Liver (tissue), 9 donors: Measurements from ENCODE around the gene FCRL6. TPM values are rescaled to one million over a fixed set of nuclear protein-coding genes. Genes with fewer than 3 reads are reported as not detected.

Experiments used
- DNase-seq: peaks from one replicate; pipeline ENCODE4 v3.0.0-alpha.2; 2017; ENCODE audit warnings: low spot score
- H3K27ac ChIP-seq, 2 donors: one replicate each; pipeline ENCODE4 v1.7.0; 2013; ENCODE audit warnings: inconsistent platforms in 2 of 2, low read length in 2 of 2, control low read depth in 1 of 2, low read depth in 1 of 2, mild to moderate bottlenecking in 1 of 2
- H3K27me3 ChIP-seq, 4 donors: one replicate each; pipeline versions ENCODE4 v1.6.1 to v1.7.0; 2013; ENCODE audit warnings: low read length in 3 of 4, inconsistent platforms in 1 of 4, mild to moderate bottlenecking in 1 of 4, moderate library complexity in 1 of 4; ENCODE audit not compliant: control insufficient read depth in 4 of 4, insufficient read depth in 4 of 4
- H3K36me3 ChIP-seq, 4 donors: one replicate each; pipeline versions ENCODE4 v1.6.1 to v1.7.0; 2013; ENCODE audit warnings: low read length in 3 of 4, mild to moderate bottlenecking in 3 of 4, low read depth in 1 of 4, moderate library complexity in 1 of 4; ENCODE audit not compliant: control insufficient read depth in 4 of 4, insufficient read depth in 3 of 4
- H3K4me1 ChIP-seq, 4 donors: one replicate each; pipeline versions ENCODE4 v1.6.1 to v1.7.0; 2013; ENCODE audit warnings: low read length in 3 of 4, mild to moderate bottlenecking in 3 of 4, moderate library complexity in 1 of 4; ENCODE audit not compliant: control insufficient read depth in 4 of 4, insufficient read depth in 4 of 4
- H3K4me3 ChIP-seq, 3 donors: one replicate each; pipeline versions ENCODE4 v1.6.1 to v1.7.0; 2013; ENCODE audit warnings: low read length in 3 of 3, control low read depth in 1 of 3, low read depth in 1 of 3, mild to moderate bottlenecking in 1 of 3
- H3K9ac ChIP-seq, 2 donors: one replicate each; pipeline ENCODE4 v1.7.0; 2013; ENCODE audit warnings: low read length in 2 of 2, mild to moderate bottlenecking in 2 of 2, moderate library complexity in 2 of 2, control low read depth in 1 of 2, low read depth in 1 of 2
- H3K9me3 ChIP-seq, 4 donors: one replicate each; pipeline versions ENCODE4 v1.6.1 to v1.7.0; 2013; ENCODE audit warnings: low read length in 3 of 4; ENCODE audit not compliant: control insufficient read depth in 4 of 4
- EGR1 ChIP-seq, 2 donors: IDR thresholded peaks; 2 replicates each; pipeline ENCODE4 v1.6.1; 2016 to 2018; ENCODE audit warnings: antibody characterized with exemption in 2 of 2, low read depth in 2 of 2
- FOXA1 ChIP-seq: IDR thresholded peaks from 2 replicates; pipeline ENCODE4 v1.6.1; 2016; ENCODE audit warnings: antibody characterized with exemption
- FOXA2 ChIP-seq: IDR thresholded peaks from 2 replicates; pipeline ENCODE4 v1.6.1; 2016; ENCODE audit warnings: antibody characterized with exemption
- GABPA ChIP-seq, 2 donors: IDR thresholded peaks in 1 of 2; conservative IDR thresholded peaks in 1 of 2; 2 replicates each; pipeline ENCODE4 v1.6.1; 2016; ENCODE audit warnings: antibody characterized with exemption in 2 of 2, mild to moderate bottlenecking in 1 of 2, moderate library complexity in 1 of 2
- HNF4A ChIP-seq, 2 donors: conservative IDR thresholded peaks; 2 replicates each; pipeline ENCODE4 v1.6.1; 2016; ENCODE audit warnings: antibody characterized with exemption in 2 of 2, mild to moderate bottlenecking in 2 of 2
- HNF4G ChIP-seq: IDR thresholded peaks from 2 replicates; pipeline ENCODE4 v1.6.1; 2016; ENCODE audit warnings: antibody characterized with exemption
- JUND ChIP-seq, 2 donors: IDR thresholded peaks; 2 replicates each; pipeline ENCODE4 v1.6.1; 2016; ENCODE audit warnings: antibody characterized with exemption in 2 of 2
- RAD21 ChIP-seq, 2 donors: IDR thresholded peaks; 2 replicates each; pipeline ENCODE4 v1.6.1; 2016; ENCODE audit warnings: antibody characterized with exemption in 2 of 2, mild to moderate bottlenecking in 2 of 2
- RXRA ChIP-seq, 2 donors: IDR thresholded peaks; 2 replicates each; pipeline ENCODE4 v1.6.1; 2017 to 2018; ENCODE audit warnings: antibody characterized with exemption in 2 of 2, mild to moderate bottlenecking in 1 of 2
- SP1 ChIP-seq: IDR thresholded peaks from 2 replicates; pipeline ENCODE4 v1.6.1; 2018; ENCODE audit warnings: antibody characterized with exemption, mild to moderate bottlenecking
- TAF1 ChIP-seq: conservative IDR thresholded peaks from 2 replicates; pipeline ENCODE4 v1.6.1; 2016; ENCODE audit warnings: antibody characterized with exemption, mild to moderate bottlenecking
- YY1 ChIP-seq: IDR thresholded peaks from 2 replicates; pipeline ENCODE4 v1.6.1; 2016; ENCODE audit warnings: antibody characterized with exemption, mild to moderate bottlenecking
- WGBS: extraction: QIAGEN DNeasy Blood & Tissue Kit; methylation state at CpG from one replicate; pipeline ENCODE4 v1.1.7; 2013; 5-methylcytosine and 5-hydroxymethylcytosine counted together
- polyA plus RNA-seq, 2 donors: library from polyadenylated mRNA; stranded (reverse) in 1 of 2; unstranded in 1 of 2; fragments of 200-250 nt in 1 of 2; fragments of >200 nt in 1 of 2; fragmentation: Nextera tagmentation in 1 of 2; extraction: Ambion mirVana in 1 of 2; gene quantifications; one replicate each; pipeline versions ENCODE4 v1.2.1 to v1.2.3, GENCODE V29; 2013 to 2015
- total RNA-seq, 2 donors: library from RNA; depleted of rRNA; stranded (reverse); fragments of >200 nt; gene quantifications; one replicate each; pipeline ENCODE4 v1.2.3, GENCODE V29; 2014
- TF ChIP-seq, protein P1 (sequence below): IDR thresholded peaks from 2 replicates; pipeline ENCODE4 v1.6.1; 2016; ENCODE audit warnings: antibody characterized with exemption
- TF ChIP-seq, protein P2 (sequence below): IDR thresholded peaks from 2 replicates; pipeline ENCODE4 v1.6.1; 2016; ENCODE audit warnings: antibody characterized with exemption
- TF ChIP-seq, protein P3 (sequence below): IDR thresholded peaks from 2 replicates; pipeline ENCODE4 v1.6.1; 2016; ENCODE audit warnings: antibody characterized with exemption, mild to moderate bottlenecking
- TF ChIP-seq, protein P4 (sequence below): IDR thresholded peaks from 2 replicates; pipeline ENCODE4 v1.6.1; 2016; ENCODE audit warnings: antibody characterized with exemption
- TF ChIP-seq, protein P5 (sequence below): fragments of 150-350 bp; IDR thresholded peaks from 2 replicates; pipeline ENCODE4 v1.5.1; 2017; ENCODE audit warnings: improper control_type of control experiment, low read depth, low read length; ENCODE audit not compliant: missing input control
- donor health status: healthy.
- donor health status: healthy.
- donor health status: healthy.
- donor health status: healthy.
- donor health status: healthy.

FCRL6 gene
- total and polyA plus RNA-seq, 4 donors = 0.09 to 2.7 (median 0.71) TPM

DNA sequence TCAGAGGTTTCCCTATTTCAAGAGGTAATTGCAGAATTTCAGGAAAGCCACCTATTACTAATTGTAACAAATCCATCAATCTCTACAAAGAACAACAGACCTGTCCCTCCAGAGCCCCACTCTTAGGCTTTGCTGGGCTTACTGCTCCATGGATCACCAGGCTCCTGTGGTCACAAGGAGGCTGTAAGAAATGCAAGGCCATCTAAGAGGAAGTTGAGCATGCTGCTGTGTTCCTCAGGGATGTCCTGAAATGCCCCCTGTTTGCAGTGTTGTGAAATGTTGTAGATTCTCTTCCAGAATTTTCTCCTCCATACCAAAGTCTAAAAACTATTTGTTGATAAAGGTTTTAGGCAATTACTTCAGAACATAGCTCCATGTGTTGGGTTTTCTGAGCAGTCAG lies 45.8 kb upstream of the FCRL6 start:
- no peak overlapping the region for H3K4me3 ChIP-seq
- H3K9ac ChIP-seq = no peak overlapping the region
- peak overlapping the region; percentile 85 to 94 for H3K27ac ChIP-seq
- no peak for TF ChIP-seq TAF1
- TF ChIP-seq RXRA (IDR thresholded peaks at IDR 0.05) = peak; percentile 91 to 95
- no peak for TF ChIP-seq GABPA (IDR thresholded peaks at IDR 0.05 in 1 of 2, conservative IDR thresholded peaks at IDR 0.05 in 1 of 2)
- peak; percentile 65 for TF ChIP-seq SP1
- no peak for TF ChIP-seq FOXA1
- TF ChIP-seq, protein P1, sequence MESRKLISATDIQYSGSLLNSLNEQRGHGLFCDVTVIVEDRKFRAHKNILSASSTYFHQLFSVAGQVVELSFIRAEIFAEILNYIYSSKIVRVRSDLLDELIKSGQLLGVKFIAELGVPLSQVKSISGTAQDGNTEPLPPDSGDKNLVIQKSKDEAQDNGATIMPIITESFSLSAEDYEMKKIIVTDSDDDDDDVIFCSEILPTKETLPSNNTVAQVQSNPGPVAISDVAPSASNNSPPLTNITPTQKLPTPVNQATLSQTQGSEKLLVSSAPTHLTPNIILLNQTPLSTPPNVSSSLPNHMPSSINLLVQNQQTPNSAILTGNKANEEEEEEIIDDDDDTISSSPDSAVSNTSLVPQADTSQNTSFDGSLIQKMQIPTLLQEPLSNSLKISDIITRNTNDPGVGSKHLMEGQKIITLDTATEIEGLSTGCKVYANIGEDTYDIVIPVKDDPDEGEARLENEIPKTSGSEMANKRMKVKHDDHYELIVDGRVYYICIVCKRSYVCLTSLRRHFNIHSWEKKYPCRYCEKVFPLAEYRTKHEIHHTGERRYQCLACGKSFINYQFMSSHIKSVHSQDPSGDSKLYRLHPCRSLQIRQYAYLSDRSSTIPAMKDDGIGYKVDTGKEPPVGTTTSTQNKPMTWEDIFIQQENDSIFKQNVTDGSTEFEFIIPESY = peak; percentile 40
- TF ChIP-seq, protein P2, sequence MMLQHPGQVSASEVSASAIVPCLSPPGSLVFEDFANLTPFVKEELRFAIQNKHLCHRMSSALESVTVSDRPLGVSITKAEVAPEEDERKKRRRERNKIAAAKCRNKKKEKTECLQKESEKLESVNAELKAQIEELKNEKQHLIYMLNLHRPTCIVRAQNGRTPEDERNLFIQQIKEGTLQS = peak; percentile 40
- TF ChIP-seq JUND (IDR thresholded peaks at IDR 0.05) = peak; percentile 19 to 43
- no peak for TF ChIP-seq YY1
- TF ChIP-seq EGR1 (IDR thresholded peaks at IDR 0.05; ENCODE audit: low read depth in 2 of 2) = peak in 1 of 2 donors; percentile 34
- peak; percentile 30 for TF ChIP-seq HNF4G
- peak in 1 of 2 donors; percentile 25 for TF ChIP-seq RAD21 (IDR thresholded peaks at IDR 0.05)
- TF ChIP-seq, protein P3, sequence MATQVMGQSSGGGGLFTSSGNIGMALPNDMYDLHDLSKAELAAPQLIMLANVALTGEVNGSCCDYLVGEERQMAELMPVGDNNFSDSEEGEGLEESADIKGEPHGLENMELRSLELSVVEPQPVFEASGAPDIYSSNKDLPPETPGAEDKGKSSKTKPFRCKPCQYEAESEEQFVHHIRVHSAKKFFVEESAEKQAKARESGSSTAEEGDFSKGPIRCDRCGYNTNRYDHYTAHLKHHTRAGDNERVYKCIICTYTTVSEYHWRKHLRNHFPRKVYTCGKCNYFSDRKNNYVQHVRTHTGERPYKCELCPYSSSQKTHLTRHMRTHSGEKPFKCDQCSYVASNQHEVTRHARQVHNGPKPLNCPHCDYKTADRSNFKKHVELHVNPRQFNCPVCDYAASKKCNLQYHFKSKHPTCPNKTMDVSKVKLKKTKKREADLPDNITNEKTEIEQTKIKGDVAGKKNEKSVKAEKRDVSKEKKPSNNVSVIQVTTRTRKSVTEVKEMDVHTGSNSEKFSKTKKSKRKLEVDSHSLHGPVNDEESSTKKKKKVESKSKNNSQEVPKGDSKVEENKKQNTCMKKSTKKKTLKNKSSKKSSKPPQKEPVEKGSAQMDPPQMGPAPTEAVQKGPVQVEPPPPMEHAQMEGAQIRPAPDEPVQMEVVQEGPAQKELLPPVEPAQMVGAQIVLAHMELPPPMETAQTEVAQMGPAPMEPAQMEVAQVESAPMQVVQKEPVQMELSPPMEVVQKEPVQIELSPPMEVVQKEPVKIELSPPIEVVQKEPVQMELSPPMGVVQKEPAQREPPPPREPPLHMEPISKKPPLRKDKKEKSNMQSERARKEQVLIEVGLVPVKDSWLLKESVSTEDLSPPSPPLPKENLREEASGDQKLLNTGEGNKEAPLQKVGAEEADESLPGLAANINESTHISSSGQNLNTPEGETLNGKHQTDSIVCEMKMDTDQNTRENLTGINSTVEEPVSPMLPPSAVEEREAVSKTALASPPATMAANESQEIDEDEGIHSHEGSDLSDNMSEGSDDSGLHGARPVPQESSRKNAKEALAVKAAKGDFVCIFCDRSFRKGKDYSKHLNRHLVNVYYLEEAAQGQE = no peak
- peak; percentile 70 to 87 for TF ChIP-seq HNF4A (conservative IDR thresholded peaks at IDR 0.05)
- peak; percentile 43 for TF ChIP-seq FOXA2
- TF ChIP-seq, protein P4, sequence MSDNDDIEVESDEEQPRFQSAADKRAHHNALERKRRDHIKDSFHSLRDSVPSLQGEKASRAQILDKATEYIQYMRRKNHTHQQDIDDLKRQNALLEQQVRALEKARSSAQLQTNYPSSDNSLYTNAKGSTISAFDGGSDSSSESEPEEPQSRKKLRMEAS = peak; percentile 78
- H3K9me3 ChIP-seq = no peaks in the 10 kb centered on the region
- no peaks in the 10 kb centered on the region for H3K27me3 ChIP-seq
- peaks cover 5 to 55% (median 44%) of the 10 kb centered on the region in 4 donors for H3K4me1 ChIP-seq
- no peaks in the 10 kb centered on the region for H3K36me3 ChIP-seq
- DNase-seq = no peak

DNA sequence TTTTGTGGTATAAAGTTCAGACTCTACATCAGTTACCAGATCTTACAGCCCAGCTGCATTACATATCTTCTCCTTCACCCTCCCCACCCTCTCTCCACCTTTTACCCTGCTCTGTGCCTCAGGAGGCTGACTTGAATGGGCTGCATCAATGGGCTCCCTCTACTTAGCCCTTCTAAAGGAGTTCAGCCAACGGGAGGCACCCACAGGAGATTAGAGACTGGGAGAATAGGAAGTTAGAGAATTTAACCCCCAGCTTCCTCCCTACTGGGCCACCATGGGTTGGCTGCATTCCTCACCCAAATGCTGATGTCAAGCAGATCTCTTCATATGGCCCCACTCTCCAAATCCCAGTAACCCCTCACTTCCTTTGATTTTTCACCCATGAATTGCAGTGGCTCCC lies 38.5 kb upstream of the FCRL6 start:
- Histone ChIP-seq H3K9me3 (no peaks in the 10 kb centered on the region), H3K36me3 (no peaks in the 10 kb centered on the region), H3K9ac (no peak overlapping the region), H3K4me3 (no peak overlapping the region), H3K27me3 (no peaks in the 10 kb centered on the region), H3K27ac (no peak overlapping the region), H3K4me1 (peaks cover 0 to 3% (median 0%) of the 10 kb centered on the region in 4 donors)
- 67% methylated on average over 1 of the region's 1 CpG for WGBS
- DNase-seq = no peak
- no peak for TF ChIP-seq JUND (IDR thresholded peaks at IDR 0.05)
- no peak for TF ChIP-seq TAF1
- TF ChIP-seq HNF4G = no peak
- TF ChIP-seq, protein P5, sequence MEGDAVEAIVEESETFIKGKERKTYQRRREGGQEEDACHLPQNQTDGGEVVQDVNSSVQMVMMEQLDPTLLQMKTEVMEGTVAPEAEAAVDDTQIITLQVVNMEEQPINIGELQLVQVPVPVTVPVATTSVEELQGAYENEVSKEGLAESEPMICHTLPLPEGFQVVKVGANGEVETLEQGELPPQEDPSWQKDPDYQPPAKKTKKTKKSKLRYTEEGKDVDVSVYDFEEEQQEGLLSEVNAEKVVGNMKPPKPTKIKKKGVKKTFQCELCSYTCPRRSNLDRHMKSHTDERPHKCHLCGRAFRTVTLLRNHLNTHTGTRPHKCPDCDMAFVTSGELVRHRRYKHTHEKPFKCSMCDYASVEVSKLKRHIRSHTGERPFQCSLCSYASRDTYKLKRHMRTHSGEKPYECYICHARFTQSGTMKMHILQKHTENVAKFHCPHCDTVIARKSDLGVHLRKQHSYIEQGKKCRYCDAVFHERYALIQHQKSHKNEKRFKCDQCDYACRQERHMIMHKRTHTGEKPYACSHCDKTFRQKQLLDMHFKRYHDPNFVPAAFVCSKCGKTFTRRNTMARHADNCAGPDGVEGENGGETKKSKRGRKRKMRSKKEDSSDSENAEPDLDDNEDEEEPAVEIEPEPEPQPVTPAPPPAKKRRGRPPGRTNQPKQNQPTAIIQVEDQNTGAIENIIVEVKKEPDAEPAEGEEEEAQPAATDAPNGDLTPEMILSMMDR = no peak
- TF ChIP-seq SP1 = no peak
- TF ChIP-seq, protein P2 = no peak
- no peak for TF ChIP-seq FOXA1
- no peak for TF ChIP-seq RAD21 (IDR thresholded peaks at IDR 0.05)
- TF ChIP-seq HNF4A (conservative IDR thresholded peaks at IDR 0.05) = no peak
